Right atrium auricular region (tissue), 2 donors: Measurements from ENCODE around the gene HEATR5A. TPM values are rescaled to one million over a fixed set of nuclear protein-coding genes. Genes with fewer than 3 reads are reported as not detected.

Experiments used
- DNase-seq: peaks from one replicate; pipeline ENCODE4 v3.0.0-alpha.2; 2019; ENCODE audit warnings: low spot score
- H3K27ac ChIP-seq, 2 donors: fragments of 200-600 bp; sonication (generic); 1 replicate in 1 of 2; 2 replicates in 1 of 2; pipeline ENCODE4 v1.5.1; 2016 to 2019
- H3K27me3 ChIP-seq, 2 donors: fragments of 200-600 bp; sonication (generic); one replicate each; pipeline versions ENCODE4 v1.5.1 to v1.6.0; 2017 to 2019
- H3K36me3 ChIP-seq: fragments of 200-600 bp; sonication (generic); one replicate; pipeline ENCODE4 v1.5.1; 2016
- H3K4me1 ChIP-seq, 2 donors: fragments of 200-600 bp; sonication (generic); one replicate each; pipeline versions ENCODE4 v1.5.1 to v1.6.0; 2017 to 2019
- H3K4me3 ChIP-seq, 2 donors: fragments of 200-600 bp; sonication (generic); 1 replicate in 1 of 2; 2 replicates in 1 of 2; pipeline ENCODE4 v1.5.1; 2017 to 2019; ENCODE audit warnings: mild to moderate bottlenecking in 1 of 2, moderate library complexity in 1 of 2
- H3K9me3 ChIP-seq, 2 donors: fragments of 200-600 bp; sonication (generic); one replicate each; pipeline ENCODE4 v1.5.1; 2019
- CTCF ChIP-seq, 2 donors: fragments of 200-600 bp; sonication (generic); IDR thresholded peaks; one replicate each; pipeline ENCODE4 v1.5.1; 2019; ENCODE audit warnings: antibody characterized with exemption in 2 of 2
- total RNA-seq, 2 donors: library from RNA; depleted of rRNA; stranded (reverse); fragments of >200 nt; gene quantifications; one replicate each; pipeline ENCODE4 v1.1.0, GENCODE V29; 2016

The HEATR5A gene
- total RNA-seq, 2 donors from 2014 or later = 29.0 to 29.3 TPM

GRCh38 chr14:31429791-31430190 is 9.4 kb upstream of the HEATR5A start:
- Histone ChIP-seq H3K36me3 (no peaks in the 10 kb centered on the region), H3K27ac (no peak overlapping the region), H3K4me3 (no peak overlapping the region), H3K27me3 (no peaks in the 10 kb centered on the region), H3K4me1 (no peaks in the 10 kb centered on the region), H3K9me3 (peaks cover 0 to 6% of the 10 kb centered on the region in 2 donors)
- no peak for DNase-seq
- TF ChIP-seq CTCF (IDR thresholded peaks at IDR 0.05) = no peak

- no peak for DNase-seq
- no peaks in the 10 kb centered on the region for H3K4me1 ChIP-seq
- H3K9me3 ChIP-seq = peaks cover 0 to 6% of the 10 kb centered on the region in 2 donors
- no peaks in the 10 kb centered on the region for H3K27me3 ChIP-seq
- H3K36me3 ChIP-seq = no peaks in the 10 kb centered on the region
- H3K27ac ChIP-seq = no peak overlapping the region
- no peak overlapping the region for H3K4me3 ChIP-seq
- no peak for TF ChIP-seq CTCF (IDR thresholded peaks at IDR 0.05)
These were observed 7.7 kb upstream of the HEATR5A start for GRCh38 chr14:31428011-31428410.

- Histone ChIP-seq H3K4me3 (no peak overlapping the region), H3K9me3 (peaks cover 0 to 2% of the 10 kb centered on the region in 2 donors), H3K36me3 (no peaks in the 10 kb centered on the region), H3K4me1 (no peaks in the 10 kb centered on the region), H3K27me3 (no peaks in the 10 kb centered on the region), H3K27ac (no peak overlapping the region)
- no peak for DNase-seq
- TF ChIP-seq CTCF (IDR thresholded peaks at IDR 0.05) = no peak
These were observed 6.3 kb upstream of the HEATR5A start for GRCh38 chr14:31426663-31427062.

- DNase-seq = no peak
- no peaks in the 10 kb centered on the region for H3K27me3 ChIP-seq
- TF ChIP-seq CTCF (IDR thresholded peaks at IDR 0.05) = no peak
These were observed 5.6 kb upstream of the HEATR5A start for GRCh38 chr14:31425905-31426304.

GRCh38 chr14:31421200-31421599 is 850 bp upstream of the HEATR5A start:
- peak overlapping the region in 1 of 2 donors; percentile 95 for H3K4me3 ChIP-seq
- no peak overlapping the region for H3K27ac ChIP-seq

More at GRCh38 chr14:31425905-31426304, 5.6 kb upstream of the HEATR5A start:
- Histone ChIP-seq H3K36me3 (no peaks in the 10 kb centered on the region), H3K4me3 (no peak overlapping the region), H3K4me1 (peaks cover 0 to under 1% of the 10 kb centered on the region in 2 donors), H3K27ac (no peak overlapping the region), H3K9me3 (no peaks in the 10 kb centered on the region)

More at GRCh38 chr14:31421200-31421599, 850 bp upstream of the HEATR5A start:
- DNase-seq = no peak
- TF ChIP-seq CTCF (IDR thresholded peaks at IDR 0.05) = no peak
- H3K9me3 ChIP-seq = no peaks in the 10 kb centered on the region
- no peaks in the 10 kb centered on the region for H3K27me3 ChIP-seq
- peaks cover 0 to 22% of the 10 kb centered on the region in 2 donors for H3K4me1 ChIP-seq
- no peaks in the 10 kb centered on the region for H3K36me3 ChIP-seq
